Esophagus squamous epithelium (tissue), 4 donors: Measurements from ENCODE around the gene DPCD.

ENCODE experiments used
- POLR2A ChIP-seq, 4 donors: fragments of 450-650 bp; IDR thresholded peaks; one replicate each; pipeline ENCODE4 v1.6.1; 2017; ENCODE audit warnings: antibody characterized with exemption in 4 of 4, mild to moderate bottlenecking in 4 of 4, moderate library complexity in 3 of 4
- TF ChIP-seq, protein P1 (sequence below), 6 experiments: fragments of 450-650 bp in 4 of 6; fragments of 200-600 bp in 2 of 6; sonication (generic) in 2 of 6; IDR thresholded peaks; one replicate each; pipeline ENCODE4 v1.5.1; 2016 to 2019; ENCODE audit warnings: antibody characterized with exemption in 6 of 6, mild to moderate bottlenecking in 4 of 6, moderate library complexity in 4 of 6

DNA sequence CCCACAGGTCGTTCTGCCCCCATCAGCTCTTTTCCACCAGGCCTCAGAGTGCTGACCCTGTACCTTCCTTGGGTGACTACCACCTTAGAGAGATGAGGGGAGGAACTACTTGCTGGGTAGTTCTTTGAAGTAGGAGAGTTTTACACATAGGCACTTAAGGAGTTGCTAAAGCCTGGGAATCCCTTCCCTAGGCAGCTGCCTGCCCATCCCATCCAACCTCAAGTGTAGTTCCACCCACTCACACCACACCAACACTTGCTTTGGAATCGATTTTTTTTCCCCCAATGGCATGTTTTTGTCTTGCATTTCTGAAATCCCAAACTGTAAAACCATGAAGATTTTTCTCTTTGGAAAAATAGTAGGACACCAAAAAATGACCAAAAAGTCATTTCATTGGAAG is 59.1 kb downstream of the DPCD start:
- TF ChIP-seq, protein P1, sequence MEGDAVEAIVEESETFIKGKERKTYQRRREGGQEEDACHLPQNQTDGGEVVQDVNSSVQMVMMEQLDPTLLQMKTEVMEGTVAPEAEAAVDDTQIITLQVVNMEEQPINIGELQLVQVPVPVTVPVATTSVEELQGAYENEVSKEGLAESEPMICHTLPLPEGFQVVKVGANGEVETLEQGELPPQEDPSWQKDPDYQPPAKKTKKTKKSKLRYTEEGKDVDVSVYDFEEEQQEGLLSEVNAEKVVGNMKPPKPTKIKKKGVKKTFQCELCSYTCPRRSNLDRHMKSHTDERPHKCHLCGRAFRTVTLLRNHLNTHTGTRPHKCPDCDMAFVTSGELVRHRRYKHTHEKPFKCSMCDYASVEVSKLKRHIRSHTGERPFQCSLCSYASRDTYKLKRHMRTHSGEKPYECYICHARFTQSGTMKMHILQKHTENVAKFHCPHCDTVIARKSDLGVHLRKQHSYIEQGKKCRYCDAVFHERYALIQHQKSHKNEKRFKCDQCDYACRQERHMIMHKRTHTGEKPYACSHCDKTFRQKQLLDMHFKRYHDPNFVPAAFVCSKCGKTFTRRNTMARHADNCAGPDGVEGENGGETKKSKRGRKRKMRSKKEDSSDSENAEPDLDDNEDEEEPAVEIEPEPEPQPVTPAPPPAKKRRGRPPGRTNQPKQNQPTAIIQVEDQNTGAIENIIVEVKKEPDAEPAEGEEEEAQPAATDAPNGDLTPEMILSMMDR (IDR thresholded peaks at IDR 0.05), result no peak
- no peak for TF ChIP-seq POLR2A (IDR thresholded peaks at IDR 0.05)
